RPMI8226 (cell line): ENCODE data around the gene TESK2.

Experiments
- DNase-seq: peaks from one replicate; pipeline ENCODE4 v3.0.0-alpha.2; 2015

The TESK2 gene

GRCh38 chr1:45331436-45332345 lies 159.3 kb downstream of the TESK2 start:
- no peak for DNase-seq

DNA sequence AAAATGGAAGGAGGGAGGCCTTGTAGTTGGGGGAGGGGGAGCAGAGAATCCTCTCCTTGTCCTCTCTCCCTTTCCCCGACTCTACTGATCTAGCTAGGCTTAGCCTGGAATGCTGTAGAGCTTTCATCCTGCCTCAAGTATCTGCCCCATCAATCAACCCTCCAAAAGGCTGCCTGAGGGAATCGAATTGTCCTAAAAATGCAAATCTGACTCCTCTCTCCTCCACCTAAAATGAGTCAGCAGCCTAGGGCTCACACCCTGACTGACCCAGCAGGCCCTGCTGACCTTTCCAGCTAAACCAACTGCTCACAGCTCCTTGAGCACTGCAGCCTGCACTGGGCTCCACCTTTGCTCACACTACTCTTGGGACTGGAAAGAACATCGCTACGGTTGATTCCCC lies 161.5 kb downstream of the TESK2 start:
- no peak for DNase-seq

GRCh38 chr1:45328680-45329079 lies 162.3 kb downstream of the TESK2 start:
- DNase-seq = no peak

GRCh38 chr1:45327644-45328515 lies 163.1 kb downstream of the TESK2 start:
- DNase-seq = peak; percentile 51

GRCh38 chr1:45326627-45327623 lies 164.0 kb downstream of the TESK2 start, which contains the start of gene HPDL:
TSS of gene HPDL (plus strand) at chr1:45326895. CDS start at chr1:45327149, 254 bp downstream.
- DNase-seq = peak; percentile 88

GRCh38 chr1:45325851-45326506 lies 165.0 kb downstream of the TESK2 start:
- no peak for DNase-seq

DNA sequence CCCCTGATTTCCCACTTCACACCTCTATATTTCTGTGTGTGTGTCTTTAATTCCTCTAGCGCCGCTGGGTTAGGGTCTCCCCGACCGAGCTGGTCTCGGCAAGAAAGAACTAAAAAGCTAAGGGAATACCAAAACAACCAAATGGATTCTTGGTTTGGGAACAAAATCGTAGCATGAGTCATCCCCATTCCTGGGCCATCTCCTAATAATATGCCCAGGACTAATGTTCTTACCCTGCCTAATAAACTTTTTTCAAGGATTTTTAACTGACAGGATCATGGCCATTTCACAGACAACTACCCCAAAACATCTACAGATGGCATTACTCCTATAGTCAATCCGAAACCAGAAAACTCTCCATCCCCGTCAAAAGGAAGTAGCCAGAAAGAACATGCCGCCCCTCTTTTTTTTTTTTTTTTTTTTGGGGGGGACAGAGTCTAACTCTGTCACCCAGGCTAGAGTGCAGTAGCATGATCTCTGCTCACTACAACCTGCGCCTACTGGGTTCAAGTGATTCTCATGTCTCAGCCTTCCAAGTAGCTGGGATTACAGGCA lies 168.4 kb downstream of the TESK2 start:
- DNase-seq = no peak

DNA sequence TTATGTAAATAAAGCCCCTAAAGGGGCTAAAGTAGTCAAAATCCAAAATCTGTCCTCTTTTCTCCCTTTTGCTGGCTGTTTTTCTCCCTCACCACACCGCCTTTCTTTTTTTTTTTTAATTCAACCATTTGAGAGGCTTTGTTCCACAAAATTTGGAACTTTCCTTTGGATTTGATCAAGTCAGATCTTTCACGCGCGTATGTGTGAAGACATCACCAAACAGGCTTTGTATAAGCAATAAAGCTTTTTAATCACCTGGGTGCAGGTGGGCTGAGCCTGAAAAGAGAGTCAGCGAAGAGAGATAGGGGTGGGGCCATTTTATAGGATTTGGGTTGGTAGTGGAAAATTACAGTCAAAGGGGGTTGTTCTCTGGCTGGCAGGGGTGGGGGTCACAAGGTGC lies 169.5 kb downstream of the TESK2 start:
- no peak for DNase-seq

DNA sequence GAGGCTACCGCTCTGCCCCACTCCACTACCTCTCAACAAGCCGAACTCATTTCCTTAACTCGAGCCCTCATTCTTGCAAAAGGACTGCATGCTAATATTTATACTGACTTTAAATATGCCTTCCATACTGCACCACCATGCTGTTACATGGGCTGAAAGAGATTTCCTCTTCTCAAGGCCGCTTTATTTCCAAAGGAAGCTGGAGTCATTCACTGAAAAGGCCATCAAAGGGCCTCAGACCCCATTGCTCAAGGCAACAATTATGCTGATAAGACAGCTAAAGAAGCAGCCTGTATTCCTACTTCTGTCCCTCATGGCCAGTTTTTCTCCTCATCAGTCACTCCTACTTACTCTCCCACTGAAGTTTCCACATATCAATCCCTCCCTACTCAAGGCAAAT lies 171.2 kb downstream of the TESK2 start:
- DNase-seq = no peak

DNA sequence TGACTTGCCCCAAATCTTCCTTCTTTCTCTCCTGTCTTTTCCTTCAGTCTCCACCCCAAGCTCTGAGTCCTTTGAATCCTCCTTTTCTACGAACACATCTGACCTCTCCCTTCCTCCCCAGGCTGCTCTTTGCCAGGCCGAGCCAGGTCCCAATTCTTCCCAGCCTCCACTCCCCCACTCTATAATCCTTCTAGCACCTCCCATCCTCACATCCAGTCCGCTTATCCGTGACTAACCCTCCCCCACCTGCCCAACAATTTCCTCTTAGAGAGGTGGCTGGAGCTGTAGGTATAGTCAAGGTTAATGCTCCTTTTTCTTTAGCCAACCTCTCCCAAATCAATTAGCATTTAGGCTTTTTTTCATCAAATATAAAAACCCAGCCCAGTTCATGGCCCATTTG lies 173.8 kb downstream of the TESK2 start:
- DNase-seq = no peak

DNA sequence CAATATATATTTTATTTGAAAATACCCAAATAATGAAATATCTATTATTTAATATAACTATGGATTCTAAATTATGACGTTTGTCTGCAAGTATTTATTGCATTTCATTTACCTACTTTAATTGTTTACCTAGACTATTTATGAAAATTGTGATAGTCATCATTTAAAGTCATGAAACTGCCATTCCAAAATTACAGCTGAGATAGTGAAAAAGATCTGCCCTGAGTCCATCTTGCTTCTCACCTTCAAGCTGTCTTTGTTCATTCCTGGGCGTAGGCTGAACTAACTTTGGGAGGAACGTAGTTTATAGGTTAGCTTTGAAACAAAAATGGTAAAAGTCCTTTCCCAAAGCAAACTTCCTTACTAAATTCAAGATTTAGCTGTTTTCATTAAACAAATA lies 176.7 kb downstream of the TESK2 start:
- DNase-seq = no peak

- DNase-seq = no peak
Measured at GRCh38 chr1:45306905-45307304, 184.1 kb downstream of the TESK2 start.

GRCh38 chr1:45306319-45306718 lies 184.6 kb downstream of the TESK2 start:
- DNase-seq = no peak

DNA sequence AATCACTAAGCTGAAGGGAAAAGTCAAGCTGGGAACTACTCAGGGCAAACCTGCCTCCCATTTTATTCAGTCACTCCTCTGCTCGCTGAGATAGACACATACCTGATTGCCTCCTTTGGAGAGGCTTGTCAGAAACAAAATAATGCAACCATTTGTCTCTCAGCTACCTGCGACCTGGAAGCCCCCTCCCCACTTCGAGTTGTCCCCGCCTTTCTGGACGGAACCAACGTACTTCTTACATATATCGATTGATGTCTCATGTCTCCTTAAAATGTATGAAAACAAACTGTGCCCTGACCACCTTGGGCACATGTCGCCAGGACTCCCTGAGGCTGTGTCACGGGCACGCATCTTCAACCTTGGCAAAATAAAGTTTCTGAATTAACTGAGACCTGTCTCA lies 185.7 kb downstream of the TESK2 start:
- DNase-seq = no peak

GRCh38 chr1:45304311-45305081 lies 186.5 kb downstream of the TESK2 start:
- peak; percentile 95 for DNase-seq

DNA sequence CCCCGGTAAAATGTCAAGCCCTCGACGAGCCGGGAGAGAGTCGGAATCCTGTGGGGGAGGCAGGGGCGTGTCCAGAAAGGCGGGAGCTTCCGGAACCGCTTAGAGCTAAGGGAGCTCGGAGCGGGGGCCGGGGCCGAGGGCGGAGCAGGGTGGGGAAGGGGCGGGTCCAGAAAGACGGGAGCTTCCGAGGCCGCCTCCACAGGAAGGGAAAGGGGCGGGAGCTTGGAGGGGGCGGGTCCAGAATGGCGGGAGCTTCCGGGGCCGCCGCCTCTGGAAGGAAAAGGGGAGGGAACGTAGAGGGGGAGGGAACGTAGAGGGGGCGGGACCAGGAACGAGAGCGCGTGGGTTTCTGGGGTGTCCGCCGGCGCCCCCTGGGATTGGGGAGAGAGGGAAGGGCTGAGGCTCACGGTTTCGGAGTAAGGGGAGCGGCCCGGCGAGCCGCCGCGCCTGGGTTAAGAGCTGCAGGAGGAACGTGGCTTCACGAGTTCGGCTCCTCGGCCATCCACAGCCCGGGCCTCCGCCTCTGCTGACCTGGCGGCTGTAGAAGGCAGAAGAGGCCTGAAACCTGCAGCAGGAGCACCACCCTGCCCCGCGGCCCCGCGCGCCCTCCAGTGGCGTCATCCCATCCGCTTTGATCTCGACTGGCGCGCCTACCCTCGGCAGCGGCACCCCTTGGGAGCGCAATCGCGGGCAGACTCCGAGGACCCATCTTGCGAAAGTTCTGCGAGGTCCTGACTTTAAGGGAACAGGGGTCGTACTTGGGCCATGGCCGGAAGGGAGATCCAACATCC lies 187.2 kb downstream of the TESK2 start:
- peak; percentile 99 for DNase-seq

DNA sequence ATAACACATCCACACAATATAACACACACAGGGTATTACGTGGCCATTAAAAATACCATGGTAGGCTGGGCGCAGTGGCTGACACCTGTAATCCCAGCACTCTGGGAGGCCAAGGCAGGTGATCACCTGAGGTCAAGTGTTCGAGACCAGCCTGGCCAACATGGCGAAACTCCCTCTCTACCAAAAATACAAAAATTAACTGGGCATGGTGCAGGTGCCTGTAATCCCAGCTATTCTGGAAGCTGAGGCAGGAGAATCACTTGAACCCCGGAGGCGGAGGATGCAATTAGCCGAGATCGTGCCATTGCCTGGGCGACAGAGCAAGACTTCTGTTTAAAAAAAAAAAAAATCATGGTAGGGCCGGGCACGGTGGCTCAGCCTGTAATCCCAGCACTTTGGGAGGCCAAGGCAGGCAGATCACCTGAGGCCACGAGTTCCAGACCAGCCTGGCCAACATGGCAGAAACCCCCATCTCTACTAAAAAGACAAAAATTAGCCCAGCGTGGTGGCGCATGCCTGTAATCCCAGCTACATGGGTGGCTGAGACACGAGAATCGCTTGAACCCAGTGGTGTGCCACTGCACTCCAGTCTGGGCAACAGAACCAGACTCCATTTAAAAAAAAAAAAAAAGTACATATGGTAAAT lies 188.3 kb downstream of the TESK2 start:
- no peak for DNase-seq

DNA sequence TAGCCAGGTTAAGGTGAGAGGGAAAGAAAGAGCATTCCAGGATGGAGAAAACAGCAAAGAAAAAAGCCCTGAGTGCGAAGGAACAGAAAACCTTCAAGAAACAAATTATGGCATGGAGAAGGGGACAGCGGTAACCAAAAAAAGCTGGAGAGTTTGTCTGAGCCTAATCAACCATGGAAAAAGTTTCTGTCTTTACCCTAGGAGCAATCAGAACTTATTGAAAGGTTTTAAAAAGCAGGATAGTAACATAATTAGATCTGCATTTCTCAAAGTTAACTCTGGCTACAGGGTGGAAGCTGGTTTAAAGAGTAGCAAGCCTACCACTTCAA lies 190.3 kb downstream of the TESK2 start:
- DNase-seq = no peak

GRCh38 chr1:45299981-45300668 lies 190.8 kb downstream of the TESK2 start:
- peak; percentile 67 for DNase-seq
